ENCODE results near the gene NRF1. TPM values are rescaled to one million over a fixed set of nuclear protein-coding genes. Genes with fewer than 3 reads are reported as not detected.

NRF1 gene
- total and polyA plus RNA-seq, 2 of the 13 experiments (the other 11 are each of a cell fraction or from before 2014, with no cell fraction given), result 9.3 to 10.1 TPM

GRCh38 chr7:129719980-129720732, 108.6 kb downstream of the NRF1 start (continued):
- TF ChIP-seq PRDM10 (CRISPR knock-in tag; IDR thresholded peaks at IDR 0.05; ENCODE audit: low read depth) (no peak), ERF (CRISPR knock-in tag; IDR thresholded peaks at IDR 0.05) (no peak), THYN1 (CRISPR knock-in tag; IDR thresholded peaks at IDR 0.05; ENCODE audit: borderline replicate concordance, low read depth) (no peak), ZNF644 (CRISPR knock-in tag; IDR thresholded peaks at IDR 0.05; ENCODE audit: low read depth) (0 out of 2 replicates have a peak, but pooled peaks have one; percentile 15), SIN3B (IDR thresholded peaks at IDR 0.05; ENCODE audit: low read length) (no peak), KDM3A (CRISPR knock-in tag; IDR thresholded peaks at IDR 0.05; ENCODE audit: low read depth) (no peak), ZNF280B (CRISPR knock-in tag; IDR thresholded peaks at IDR 0.05; ENCODE audit: borderline replicate concordance) (no peak), ATF1 (CRISPR knock-in tag; IDR thresholded peaks at IDR 0.05) (0 out of 2 replicates have a peak, but pooled peaks have one; percentile 31), ZNF543 (CRISPR knock-in tag; IDR thresholded peaks at IDR 0.05) (no peak), ARNTL (CRISPR knock-in tag; IDR thresholded peaks at IDR 0.05) (no peak), ZNF354B (CRISPR knock-in tag; IDR thresholded peaks at IDR 0.05) (no peak), ZNF292 (CRISPR knock-in tag; IDR thresholded peaks at IDR 0.05; ENCODE audit: borderline replicate concordance, low read depth) (peak; percentile 79; the same call in 1 of the 2 replicates), ATF5 (CRISPR knock-in tag; IDR thresholded peaks at IDR 0.05; ENCODE audit: low read depth) (no peak), ZNF225 (CRISPR knock-in tag; IDR thresholded peaks at IDR 0.05) (no peak), SALL1 (CRISPR knock-in tag; IDR thresholded peaks at IDR 0.05) (peak; percentile 84), SAP130 (CRISPR knock-in tag; IDR thresholded peaks at IDR 0.05; ENCODE audit: low read depth) (peak; percentile 60)
